GM12891 (cell line): ENCODE results near the gene TMEM88.

Source experiments
- POLR2A ChIP-seq: IDR thresholded peaks from 2 replicates; pipeline ENCODE4 v1.6.1; 2011; ENCODE audit warnings: low read depth, low read length, control low read depth
- POLR2AphosphoS5 ChIP-seq: IDR thresholded peaks from 2 replicates; pipeline ENCODE4 v1.6.1; 2011; ENCODE audit warnings: low read depth, low read length, control low read depth
- SPI1 ChIP-seq: IDR thresholded peaks from 2 replicates; pipeline ENCODE4 v1.6.1; 2011; ENCODE audit warnings: low read depth, low read length, control low read depth
- TAF1 ChIP-seq: IDR thresholded peaks from 2 replicates; pipeline ENCODE4 v1.6.1; 2011; ENCODE audit warnings: low read depth, low read length, control low read depth

- TF ChIP-seq TAF1 (no peak), POLR2A (no peak), POLR2AphosphoS5 (no peak), SPI1 (no peak)
These were observed 39.9 kb upstream of the TMEM88 start for GRCh38 chr17:7814969-7815368.
